GM18511 (cell line): ENCODE results near the gene TXK.

Experiments
- ATAC-seq: cut with Tn5 transposase; IDR thresholded peaks from one replicate; pipeline ENCODE4 v1.9.1; 2021; ENCODE audit warnings: mild to moderate bottlenecking, moderate library complexity; ENCODE audit not compliant: unreplicated experiment

TXK gene

DNA sequence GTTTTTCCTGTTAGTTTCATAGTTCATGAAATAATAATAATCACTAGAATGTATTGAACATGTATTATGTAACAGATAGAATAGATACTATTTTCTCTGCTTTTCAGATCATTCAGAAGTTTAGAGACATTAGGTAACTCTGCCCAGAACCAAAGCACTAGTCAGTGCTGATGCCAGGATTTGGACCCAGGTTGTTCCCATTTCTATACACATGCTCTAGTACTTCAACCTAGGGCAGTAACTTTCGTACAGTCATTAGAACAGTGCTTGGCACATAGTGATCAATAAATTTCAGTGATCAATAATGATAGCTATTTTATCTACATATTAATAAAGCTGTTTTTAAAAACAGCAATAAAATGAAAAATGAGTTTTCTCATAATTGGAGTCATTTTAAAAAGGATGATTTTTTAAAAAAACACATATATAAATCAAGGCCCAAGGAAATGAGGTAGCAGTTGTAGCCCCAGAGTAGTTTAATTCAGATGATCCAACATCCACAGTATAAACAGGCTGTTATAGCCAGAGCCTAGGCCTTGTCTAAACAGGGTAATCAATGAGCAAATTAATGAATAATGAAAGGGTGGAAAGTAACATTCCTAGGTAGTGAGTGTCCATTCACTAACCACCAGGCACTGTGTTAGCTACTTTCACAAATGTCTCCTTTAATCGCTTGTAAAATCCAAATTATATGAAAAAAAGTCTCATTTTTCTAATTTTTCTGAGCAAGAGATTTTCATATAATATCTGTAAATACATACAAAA, 25.6 kb downstream of the TXK start:
- no peak for ATAC-seq

DNA sequence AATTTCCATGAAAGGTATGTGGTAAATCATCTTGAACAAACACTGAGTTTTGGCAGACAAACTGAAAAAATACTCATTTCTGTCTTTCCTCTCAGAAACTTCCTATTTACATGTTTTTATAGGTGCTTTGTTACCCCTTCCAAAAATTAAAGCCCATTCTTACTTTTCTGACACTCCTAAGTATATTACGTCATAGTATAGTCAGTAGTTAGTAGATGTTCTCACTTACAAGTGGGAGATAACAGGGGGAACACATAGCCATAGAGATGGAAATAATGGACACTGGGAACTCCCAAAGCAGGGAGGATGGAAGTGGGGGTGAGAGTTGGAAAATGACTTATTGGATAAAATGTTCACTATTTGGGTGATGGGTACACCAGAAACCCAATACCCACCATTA, 28.8 kb downstream of the TXK start:
- no peak for ATAC-seq

DNA sequence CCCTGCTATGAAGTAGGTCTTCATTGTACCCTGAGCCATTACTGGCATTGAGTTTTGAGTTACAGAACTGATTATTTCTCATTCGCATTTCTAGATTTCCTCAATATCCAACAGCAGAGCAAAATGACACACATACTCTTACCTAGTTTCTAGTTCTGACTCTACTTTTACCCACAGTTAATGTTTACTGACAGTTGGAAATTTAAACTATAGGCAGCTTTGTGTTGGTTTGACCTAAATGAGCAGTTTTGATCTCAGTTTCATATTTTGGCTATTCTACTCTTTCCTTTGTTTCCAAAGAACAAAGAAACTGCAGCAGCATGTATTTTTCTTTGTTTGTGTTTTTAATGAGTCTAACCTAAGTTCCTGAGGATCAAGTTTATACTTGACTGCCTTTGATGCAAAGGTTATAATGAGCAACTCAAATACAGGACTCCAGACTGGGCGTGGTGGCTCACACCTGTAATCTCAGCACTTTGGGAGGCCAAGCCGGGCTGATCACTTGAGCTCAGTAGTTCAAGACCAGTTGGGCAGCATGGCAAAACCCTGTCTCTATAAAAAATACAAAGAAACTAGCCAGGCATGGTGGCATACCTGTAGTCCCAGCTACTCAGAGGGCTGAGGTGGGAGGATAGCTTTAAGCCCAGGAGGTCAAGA, 30.4 kb downstream of the TXK start:
- peak; percentile 82 for ATAC-seq

DNA sequence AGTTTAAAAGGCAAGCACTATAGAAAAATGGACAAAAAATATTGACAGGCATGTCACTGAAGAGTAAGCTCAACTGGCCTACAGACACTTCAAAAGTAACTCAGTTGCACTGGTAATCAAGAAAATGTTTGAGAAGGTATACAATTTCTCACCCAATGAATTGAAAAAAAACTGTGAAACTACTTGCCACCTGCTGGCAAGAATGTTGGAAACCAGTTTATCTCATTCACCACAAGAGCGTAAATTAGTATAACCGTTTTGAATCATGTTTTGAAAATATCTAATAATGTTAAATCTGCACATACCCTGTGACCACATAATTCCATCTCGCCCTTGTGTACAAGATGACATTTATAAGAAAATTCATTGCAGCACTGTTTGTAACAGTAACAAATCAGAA, 31.7 kb downstream of the TXK start:
- no peak for ATAC-seq

GRCh38 chr4:48100256-48100655, 33.8 kb downstream of the TXK start:
- no peak for ATAC-seq

- no peak for ATAC-seq
These were observed 38.6 kb downstream of the TXK start for GRCh38 chr4:48095441-48095840.

- no peak for ATAC-seq
These were observed 40.0 kb downstream of the TXK start for GRCh38 chr4:48093991-48094416.

DNA sequence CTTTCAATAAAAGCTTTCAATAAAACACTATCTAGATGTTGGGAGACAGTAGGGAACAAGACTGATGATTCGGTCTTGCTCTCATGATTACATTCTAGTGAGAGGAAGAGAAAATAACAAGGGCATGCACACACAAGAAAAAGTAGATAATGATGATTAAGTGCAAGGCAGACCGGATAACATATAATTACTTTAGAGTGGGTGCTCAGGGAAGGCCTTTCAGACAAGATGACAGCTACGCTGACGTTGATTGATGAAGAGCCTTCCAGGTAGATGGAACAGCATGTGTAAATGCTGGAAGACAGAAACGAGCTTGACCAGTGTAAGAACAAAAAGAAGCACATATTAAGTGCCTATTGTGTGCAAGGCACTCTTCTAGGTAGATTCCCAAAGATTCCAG, 43.4 kb downstream of the TXK start:
- ATAC-seq: no peak

GRCh38 chr4:48085821-48086589, 48.0 kb downstream of the TXK start:
- no peak for ATAC-seq

DNA sequence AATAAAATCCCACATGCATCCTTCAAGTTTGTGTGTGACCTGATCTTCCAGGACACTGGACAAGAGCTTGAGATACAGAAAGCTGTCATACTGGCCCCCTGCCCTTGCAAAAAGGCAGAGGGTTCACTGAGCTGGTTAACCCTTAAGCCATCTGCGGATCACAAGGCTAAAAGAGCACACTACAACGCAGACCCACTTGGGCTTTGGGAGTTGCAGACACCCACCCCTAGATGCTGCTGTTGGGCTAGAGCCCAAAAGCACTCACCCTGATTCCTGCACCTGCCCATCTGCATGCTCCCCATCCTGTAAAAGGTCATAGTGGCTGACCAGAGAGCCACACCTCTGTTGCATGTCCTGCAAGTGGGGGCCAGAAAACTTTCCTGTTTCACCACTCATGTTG, 51.1 kb downstream of the TXK start:
- ATAC-seq: no peak

DNA sequence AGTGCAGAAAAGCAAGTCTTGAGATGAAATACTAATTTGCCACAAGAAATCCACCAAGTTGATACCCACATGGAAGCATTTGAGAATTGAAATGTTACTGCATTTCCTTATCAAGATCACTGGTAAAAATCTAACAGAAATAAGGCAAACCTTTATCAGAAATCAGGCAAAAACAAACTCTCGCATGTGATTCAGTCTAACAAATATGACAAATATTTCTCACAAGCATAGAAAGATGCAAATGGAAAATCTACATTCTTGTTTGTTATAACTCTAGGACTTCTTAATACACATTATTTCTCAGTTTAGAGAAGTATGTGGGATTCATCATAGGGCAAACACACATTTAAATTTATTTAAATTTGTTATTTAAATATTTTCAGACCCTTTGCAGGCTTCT, 52.9 kb downstream of the TXK start:
- no peak for ATAC-seq

DNA sequence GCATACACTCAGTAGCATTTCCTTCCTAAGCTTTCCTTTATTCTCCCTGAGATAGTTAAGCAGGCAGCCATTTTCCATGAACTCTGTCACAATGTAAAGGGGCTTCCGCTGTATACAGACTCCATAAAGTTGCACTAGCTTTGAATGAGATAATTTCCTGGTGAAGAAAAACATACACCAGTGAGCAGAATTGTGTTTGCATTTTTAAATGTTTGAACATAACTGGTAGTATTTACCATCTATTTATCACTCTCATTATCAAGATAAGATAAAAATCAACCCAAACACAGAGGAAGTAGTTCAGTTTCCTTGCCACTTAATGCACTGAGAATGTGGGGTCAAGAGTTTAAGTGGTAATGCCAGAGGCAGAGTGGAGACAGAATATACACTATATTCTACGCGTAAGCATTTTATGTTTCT, 54.1 kb downstream of the TXK start:
- ATAC-seq: no peak

DNA sequence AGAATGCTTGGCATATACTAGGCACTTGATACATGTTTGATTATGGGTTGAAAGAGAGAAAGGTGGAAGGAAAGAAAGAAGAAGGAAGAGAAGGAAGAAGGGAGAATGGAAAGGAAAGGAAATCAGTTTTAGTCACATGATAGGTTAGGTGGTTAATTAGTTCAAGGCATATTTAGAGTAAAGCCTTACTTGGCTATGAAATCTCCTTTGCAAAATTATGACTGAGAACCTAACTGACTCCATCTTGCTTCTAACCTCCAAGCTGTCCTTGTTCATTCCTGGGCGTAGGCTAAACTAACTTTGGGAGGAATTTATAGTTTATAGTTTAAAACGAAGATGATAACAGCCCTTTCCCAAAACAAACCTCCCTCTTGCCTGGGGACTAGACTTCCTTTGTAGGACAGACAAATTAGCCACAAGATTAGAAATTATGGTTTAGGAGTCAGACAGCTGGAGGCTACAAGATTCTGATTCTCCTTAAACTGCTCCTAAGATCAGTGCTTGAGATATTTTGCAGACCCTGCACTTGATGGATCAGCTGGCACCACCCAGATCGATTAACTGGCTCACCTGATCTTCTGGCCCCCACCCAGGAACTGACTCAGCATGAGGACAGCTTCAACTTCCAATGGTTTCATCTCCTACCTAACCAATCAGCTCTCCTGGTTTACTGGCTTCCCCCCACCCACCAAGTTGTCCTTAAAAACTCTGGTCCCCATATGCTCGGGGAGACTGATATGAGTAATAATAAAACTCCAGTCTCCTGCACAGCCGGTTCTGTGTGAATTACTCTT, 55.0 kb downstream of the TXK start:
- no peak for ATAC-seq

DNA sequence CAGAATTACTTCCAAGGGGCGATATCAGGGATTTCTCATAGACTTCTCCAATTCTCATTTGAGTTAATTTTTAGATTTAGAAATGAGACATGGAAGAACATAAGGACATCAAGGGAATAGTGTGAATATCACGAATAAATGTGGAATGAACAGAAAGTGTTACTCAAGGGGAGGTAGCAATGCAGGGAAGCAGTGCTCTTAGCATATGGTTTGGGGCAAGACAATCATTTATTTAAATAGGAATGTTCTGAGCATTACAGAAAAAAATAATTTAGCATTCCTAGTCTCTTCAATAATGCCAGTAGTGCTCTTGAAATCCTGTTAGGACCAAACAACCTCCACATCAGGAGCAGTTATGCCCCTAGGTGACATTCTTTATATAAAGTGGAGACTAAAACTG, 55.6 kb downstream of the TXK start:
- ATAC-seq: no peak

DNA sequence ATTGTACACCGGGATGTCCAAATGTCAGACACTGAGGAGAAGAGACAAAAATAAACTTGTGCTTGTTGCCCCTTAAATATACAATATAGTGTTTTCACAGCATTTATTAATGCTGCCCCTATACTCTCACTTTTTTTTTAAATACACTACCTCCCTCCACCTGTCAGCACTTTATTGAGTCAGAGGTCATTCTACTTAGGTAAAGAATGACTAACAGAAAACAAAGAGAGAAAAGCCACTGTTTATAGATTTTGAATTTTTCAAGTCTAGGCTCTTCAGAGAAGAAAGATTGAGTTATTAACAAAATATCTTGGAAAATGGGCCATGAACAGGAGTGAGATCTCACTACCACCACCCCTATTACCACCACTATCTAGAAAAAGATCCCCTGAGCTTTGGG, 59.4 kb downstream of the TXK start:
- ATAC-seq: no peak

DNA sequence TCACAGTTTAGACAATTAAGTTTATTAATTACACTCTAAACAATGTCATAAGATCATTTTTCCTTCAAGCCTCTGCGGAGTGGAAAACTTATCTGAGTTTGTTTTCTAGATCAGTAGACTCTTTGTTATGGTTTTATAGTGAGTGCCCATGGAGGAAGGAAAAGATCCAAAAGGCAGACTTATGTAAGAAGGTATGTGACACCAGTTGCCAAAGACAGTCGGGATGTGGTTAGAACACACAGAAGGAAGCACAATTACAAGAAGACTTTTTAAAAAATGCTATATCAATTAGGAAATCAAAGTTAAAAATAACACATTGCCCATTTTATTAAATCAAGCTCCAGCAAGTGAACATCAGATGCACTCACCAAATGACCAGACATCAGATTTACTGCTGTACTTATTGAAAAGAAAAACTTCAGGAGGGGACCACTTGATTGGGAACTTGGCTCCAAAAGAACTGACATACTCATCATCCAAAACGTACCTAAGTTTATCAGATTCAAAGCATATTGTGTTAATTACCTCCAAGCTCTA, 60.4 kb downstream of the TXK start:
- no peak for ATAC-seq

DNA sequence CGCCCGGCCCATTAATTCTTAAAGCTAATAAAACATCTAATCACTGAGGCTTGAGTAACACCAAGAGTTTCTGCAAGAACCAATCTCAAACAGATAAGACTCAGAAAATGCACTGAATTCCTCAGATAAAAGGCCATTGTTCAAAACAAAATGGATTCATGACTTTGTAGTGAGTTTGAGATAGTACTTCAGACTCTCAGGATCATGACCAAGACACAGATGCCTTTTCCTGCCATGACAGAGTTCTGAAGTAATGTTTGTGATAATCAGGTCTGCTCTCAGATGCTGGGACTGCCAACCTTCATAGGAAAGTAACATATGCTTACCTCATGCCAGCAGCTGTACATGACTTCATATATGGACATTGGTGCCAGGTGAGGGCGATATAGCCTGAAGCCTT, 62.9 kb downstream of the TXK start:
- ATAC-seq: no peak

DNA sequence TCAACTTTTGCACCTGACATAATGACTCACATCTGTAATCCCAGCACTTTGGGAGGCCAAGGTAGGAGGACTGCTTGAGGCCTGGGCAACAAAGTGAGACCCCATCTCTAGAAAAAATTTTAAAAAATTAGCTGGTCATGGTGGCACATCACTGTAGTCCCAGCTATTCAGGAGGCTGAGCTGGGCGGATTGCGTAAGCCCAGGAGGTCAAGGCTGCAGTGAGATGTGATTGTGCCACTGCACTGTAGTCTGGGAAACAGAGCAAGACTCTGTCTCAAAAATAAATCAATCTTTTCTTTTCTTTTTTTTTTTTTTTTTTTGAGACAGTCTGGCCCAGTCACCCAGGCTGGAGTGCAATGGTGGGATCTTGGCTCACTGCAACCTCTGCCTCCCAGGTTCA, 65.0 kb downstream of the TXK start:
- ATAC-seq: no peak

- ATAC-seq: no peak
These were observed 65.9 kb downstream of the TXK start for GRCh38 chr4:48068182-48068581.

DNA sequence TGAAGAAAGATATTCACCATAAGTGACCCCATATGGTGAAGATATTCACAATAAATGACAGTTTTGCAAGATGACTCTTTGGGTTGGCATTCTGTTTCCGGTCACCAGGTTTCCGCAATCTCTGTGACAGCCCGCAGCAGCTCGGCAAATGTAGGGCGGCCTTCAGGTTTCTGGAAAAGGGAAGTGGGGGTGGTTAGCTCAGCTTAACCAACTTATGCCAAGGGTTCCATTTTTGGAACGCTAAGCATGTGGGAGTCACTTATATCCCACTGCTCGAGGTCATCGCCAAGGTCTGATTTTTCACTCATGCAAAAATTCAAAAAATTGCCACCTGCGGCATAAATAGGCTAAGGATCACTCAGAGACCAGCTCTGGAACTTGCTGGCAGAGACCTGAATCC, 66.5 kb downstream of the TXK start:
- no peak for ATAC-seq

DNA sequence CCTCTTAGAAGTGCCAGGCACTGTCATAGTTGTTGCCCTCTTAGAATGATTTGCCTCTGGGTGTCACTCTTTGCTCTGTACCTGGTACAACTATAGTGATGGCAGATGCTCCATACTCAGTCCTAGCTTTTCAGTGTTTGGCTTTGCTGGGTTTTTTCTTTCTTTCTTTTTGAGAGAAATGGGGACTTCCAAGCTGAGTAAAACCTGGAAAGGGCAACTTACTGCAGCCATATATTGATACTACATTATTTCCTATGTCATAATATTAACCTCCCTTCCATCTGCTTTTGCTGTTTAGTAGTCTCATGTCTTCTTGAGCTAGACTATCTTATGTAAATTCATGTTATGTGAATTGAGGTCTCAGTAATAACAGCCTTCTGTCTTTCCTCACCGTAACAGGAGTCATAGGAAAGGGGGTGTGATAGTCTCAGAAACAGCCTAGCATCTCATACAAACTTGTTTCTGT, 68.4 kb downstream of the TXK start:
- peak; percentile 79 for ATAC-seq
